Panc1 (cell line): Measurements from ENCODE around the gene CHRNA1. TPM values are rescaled to one million over a fixed set of nuclear protein-coding genes. Genes with fewer than 3 reads are reported as not detected.

Experiments
- ATAC-seq: fragments of 200-7000 bp; cut with Tn5 transposase; 2 replicates; pipeline ENCODE4 v1.9.1; 2020; ENCODE audit warnings: mild to moderate bottlenecking, moderate library complexity
- BruUV-seq: library from RNA; stranded (reverse); fragments of 400-500 nt; replicated peaks from 2 replicates; lab custom pipeline; 2021; lab: Mats Ljungman, UMichigan
- CTCF ChIA-PET: fragments of 300-600 bp; sonication (Branson Sonifier 250); formaldehyde crosslinking; loops from one replicate; lab custom pipeline; 2022; ENCODE audit warnings: antibody characterized with exemption; lab: Charles Lee
- POLR2A ChIA-PET: fragments of 300-600 bp; sonication (Branson Sonifier 250); formaldehyde crosslinking; loops from one replicate; lab custom pipeline; 2022; ENCODE audit warnings: antibody characterized with exemption; lab: Charles Lee
- DNase-seq: peaks from one replicate; pipeline ENCODE4 v3.0.0-alpha.2; 2010; ENCODE audit warnings: low read depth, low spot score
- H3K27ac ChIP-seq: 2 replicates; pipeline ENCODE4 v1.5.1; 2011; ENCODE audit warnings: mild to moderate bottlenecking, low read length, inconsistent platforms
- H3K27me3 ChIP-seq: fragments of 200-500 bp; sonication (Bioruptor generic); 2 replicates; pipeline ENCODE4 v1.6.0; 2014; ENCODE audit warnings: low read length, inconsistent platforms; ENCODE audit not compliant: control insufficient read depth, insufficient read depth
- H3K36me3 ChIP-seq: fragments of 200-500 bp; sonication (Bioruptor generic); 2 replicates; pipeline ENCODE4 v1.5.1; 2014; ENCODE audit warnings: inconsistent platforms, mild to moderate bottlenecking, low read length, moderate library complexity; ENCODE audit not compliant: control insufficient read depth, insufficient read depth
- H3K4me1 ChIP-seq: 2 replicates; pipeline ENCODE4 v1.5.1; 2011; ENCODE audit warnings: inconsistent platforms, mild to moderate bottlenecking, low read length, moderate library complexity; ENCODE audit not compliant: control insufficient read depth, insufficient read depth
- H3K4me3 ChIP-seq, 2 experiments: 2 replicates each; pipeline ENCODE4 v1.5.1; 2011 to 2012; ENCODE audit warnings: low read depth in 2 of 2, low read length in 2 of 2, mild to moderate bottlenecking in 2 of 2, inconsistent platforms in 1 of 2, moderate library complexity in 1 of 2
- H3K9me3 ChIP-seq: fragments of 200-500 bp; sonication (Bioruptor generic); 2 replicates; pipeline ENCODE4 v1.5.1; 2014; ENCODE audit warnings: low read depth, mild to moderate bottlenecking, inconsistent platforms, low read length, moderate library complexity; ENCODE audit not compliant: control insufficient read depth, insufficient read depth
- POLR2AphosphoS5 ChIP-seq: IDR thresholded peaks from 2 replicates; pipeline ENCODE4 v1.6.1; 2012; ENCODE audit warnings: mild to moderate bottlenecking, low read depth, low read length, moderate library complexity
- SIN3A ChIP-seq: IDR thresholded peaks from 2 replicates; pipeline ENCODE4 v1.6.1; 2012; ENCODE audit warnings: low read depth, mild to moderate bottlenecking, low read length, moderate library complexity, borderline replicate concordance; ENCODE audit not compliant: insufficient read depth
- TCF7L2 ChIP-seq: IDR thresholded peaks from 2 replicates; pipeline ENCODE4 v1.6.1; 2011; ENCODE audit warnings: mild to moderate bottlenecking, low read depth, low read length, inconsistent platforms
- in situ Hi-C: cut with HindIII; loops from 2 replicates; pipeline ENCODE4 v1.10.0; 2016; ENCODE audit warnings: low sequenced_read_pairs, low pct_unique_long_range_greater_than_20kb
- intact Hi-C: fragments of 100-400 bp; cut with micrococcal nuclease; formaldehyde crosslinking; loops from one replicate; pipeline ENCODE4 v1.10.0; 2022; ENCODE audit not compliant: unreplicated experiment
- total RNA-seq: library from RNA; stranded (reverse); gene quantifications from one replicate; pipeline ENCODE4 v1.2.1, GENCODE V29; 2021; ENCODE audit not compliant: unreplicated experiment
- TF ChIP-seq, protein P1 (sequence below): fragments of 450-650 bp; IDR thresholded peaks from 2 replicates; pipeline ENCODE4 v1.5.1; 2017; ENCODE audit warnings: mild to moderate bottlenecking
- TF ChIP-seq, protein P2 (sequence below), 2 experiments: IDR thresholded peaks; 2 replicates each; pipeline ENCODE4 v1.6.1; 2011 to 2012; ENCODE audit warnings: low read depth in 2 of 2, control low read depth in 1 of 2, low read length in 1 of 2, mild to moderate bottlenecking in 1 of 2, moderate library complexity in 1 of 2; ENCODE audit not compliant: insufficient read depth in 1 of 2

Gene CHRNA1
- total RNA-seq, 1 experiment from 2014 or later, result not detected

DNA sequence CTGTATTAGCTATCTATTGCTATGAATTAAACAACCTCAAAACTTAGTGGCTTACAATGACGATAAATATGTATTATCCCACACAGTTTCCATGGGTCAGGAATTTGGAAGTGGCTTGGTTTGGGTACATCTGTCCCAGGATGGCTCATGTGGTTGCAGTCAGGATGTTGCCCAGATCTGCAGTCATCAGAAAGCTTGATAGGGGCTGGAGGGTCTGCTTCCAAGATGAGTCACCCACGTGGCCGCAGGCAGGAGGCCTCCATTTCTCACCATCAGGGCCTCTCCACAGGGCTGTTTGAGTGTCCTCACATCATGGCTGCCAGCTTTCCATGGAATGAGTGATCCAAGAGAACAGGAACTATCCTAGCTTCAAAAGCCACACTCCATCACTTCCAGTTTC, 46.4 kb downstream of the CHRNA1 start:
- H3K27me3 ChIP-seq, result no peaks in the 10 kb centered on the region
- intact Hi-C loops (no loop called here), in situ Hi-C loops (no loop called here)
- no peak overlapping the region for H3K4me3 ChIP-seq
- H3K36me3 ChIP-seq, result no peaks in the 10 kb centered on the region
- H3K9me3 ChIP-seq, result no peaks in the 10 kb centered on the region
- no peak overlapping the region for H3K27ac ChIP-seq
- POLR2A ChIA-PET, result no interaction called here
- CTCF ChIA-PET, result interaction anchor here (1.0 kb wide), 1 partner anchor 18 kb away, joined by 3 read pairs; no protein-coding TSS in a partner anchor
- H3K4me1 ChIP-seq, result no peaks in the 10 kb centered on the region
- BruUV-seq, result no TSS peak
- DNase-seq, result no peak
- TF ChIP-seq POLR2AphosphoS5 (no peak), SIN3A (no peak), TCF7L2 (no peak)
- TF ChIP-seq, protein P1, sequence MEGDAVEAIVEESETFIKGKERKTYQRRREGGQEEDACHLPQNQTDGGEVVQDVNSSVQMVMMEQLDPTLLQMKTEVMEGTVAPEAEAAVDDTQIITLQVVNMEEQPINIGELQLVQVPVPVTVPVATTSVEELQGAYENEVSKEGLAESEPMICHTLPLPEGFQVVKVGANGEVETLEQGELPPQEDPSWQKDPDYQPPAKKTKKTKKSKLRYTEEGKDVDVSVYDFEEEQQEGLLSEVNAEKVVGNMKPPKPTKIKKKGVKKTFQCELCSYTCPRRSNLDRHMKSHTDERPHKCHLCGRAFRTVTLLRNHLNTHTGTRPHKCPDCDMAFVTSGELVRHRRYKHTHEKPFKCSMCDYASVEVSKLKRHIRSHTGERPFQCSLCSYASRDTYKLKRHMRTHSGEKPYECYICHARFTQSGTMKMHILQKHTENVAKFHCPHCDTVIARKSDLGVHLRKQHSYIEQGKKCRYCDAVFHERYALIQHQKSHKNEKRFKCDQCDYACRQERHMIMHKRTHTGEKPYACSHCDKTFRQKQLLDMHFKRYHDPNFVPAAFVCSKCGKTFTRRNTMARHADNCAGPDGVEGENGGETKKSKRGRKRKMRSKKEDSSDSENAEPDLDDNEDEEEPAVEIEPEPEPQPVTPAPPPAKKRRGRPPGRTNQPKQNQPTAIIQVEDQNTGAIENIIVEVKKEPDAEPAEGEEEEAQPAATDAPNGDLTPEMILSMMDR, result no peak
- TF ChIP-seq, protein P2, sequence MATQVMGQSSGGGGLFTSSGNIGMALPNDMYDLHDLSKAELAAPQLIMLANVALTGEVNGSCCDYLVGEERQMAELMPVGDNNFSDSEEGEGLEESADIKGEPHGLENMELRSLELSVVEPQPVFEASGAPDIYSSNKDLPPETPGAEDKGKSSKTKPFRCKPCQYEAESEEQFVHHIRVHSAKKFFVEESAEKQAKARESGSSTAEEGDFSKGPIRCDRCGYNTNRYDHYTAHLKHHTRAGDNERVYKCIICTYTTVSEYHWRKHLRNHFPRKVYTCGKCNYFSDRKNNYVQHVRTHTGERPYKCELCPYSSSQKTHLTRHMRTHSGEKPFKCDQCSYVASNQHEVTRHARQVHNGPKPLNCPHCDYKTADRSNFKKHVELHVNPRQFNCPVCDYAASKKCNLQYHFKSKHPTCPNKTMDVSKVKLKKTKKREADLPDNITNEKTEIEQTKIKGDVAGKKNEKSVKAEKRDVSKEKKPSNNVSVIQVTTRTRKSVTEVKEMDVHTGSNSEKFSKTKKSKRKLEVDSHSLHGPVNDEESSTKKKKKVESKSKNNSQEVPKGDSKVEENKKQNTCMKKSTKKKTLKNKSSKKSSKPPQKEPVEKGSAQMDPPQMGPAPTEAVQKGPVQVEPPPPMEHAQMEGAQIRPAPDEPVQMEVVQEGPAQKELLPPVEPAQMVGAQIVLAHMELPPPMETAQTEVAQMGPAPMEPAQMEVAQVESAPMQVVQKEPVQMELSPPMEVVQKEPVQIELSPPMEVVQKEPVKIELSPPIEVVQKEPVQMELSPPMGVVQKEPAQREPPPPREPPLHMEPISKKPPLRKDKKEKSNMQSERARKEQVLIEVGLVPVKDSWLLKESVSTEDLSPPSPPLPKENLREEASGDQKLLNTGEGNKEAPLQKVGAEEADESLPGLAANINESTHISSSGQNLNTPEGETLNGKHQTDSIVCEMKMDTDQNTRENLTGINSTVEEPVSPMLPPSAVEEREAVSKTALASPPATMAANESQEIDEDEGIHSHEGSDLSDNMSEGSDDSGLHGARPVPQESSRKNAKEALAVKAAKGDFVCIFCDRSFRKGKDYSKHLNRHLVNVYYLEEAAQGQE (IDR thresholded peaks at IDR 0.05; ENCODE audit: insufficient read depth in 1 of 2, low read depth in 2 of 2, low read length in 1 of 2), result no peak
- no peak for ATAC-seq

DNA sequence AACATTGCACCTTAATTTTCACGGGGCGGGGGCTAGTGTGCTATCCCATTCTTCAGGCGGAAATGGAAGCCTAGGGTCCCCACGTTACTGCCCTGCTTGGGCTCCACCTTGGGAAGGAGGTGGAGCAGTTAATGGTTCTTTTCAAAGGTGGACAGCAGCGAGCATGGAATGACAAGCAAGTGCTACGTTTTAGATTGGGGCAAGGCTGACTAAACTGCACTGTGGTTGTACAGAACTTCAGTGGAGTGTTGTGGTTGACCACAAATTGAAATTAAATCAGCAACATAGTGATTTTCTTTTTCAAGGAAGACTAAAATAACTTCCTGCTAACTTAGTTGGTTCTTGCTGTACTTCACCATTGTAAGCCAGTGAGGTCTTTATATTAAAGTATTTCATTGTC, 47.0 kb downstream of the CHRNA1 start:
- Histone ChIP-seq H3K27me3 (no peaks in the 10 kb centered on the region), H3K4me1 (no peaks in the 10 kb centered on the region), H3K36me3 (no peaks in the 10 kb centered on the region), H3K27ac (no peak overlapping the region), H3K9me3 (no peaks in the 10 kb centered on the region), H3K4me3 (no peak overlapping the region)
- BruUV-seq, result no TSS peak
- no peak for ATAC-seq
- intact Hi-C loops, result no loop called here
- CTCF ChIA-PET, result interaction anchor here (1.0 kb wide), 1 partner anchor 18 kb away, joined by 3 read pairs; no protein-coding TSS in a partner anchor
- TF ChIP-seq TCF7L2 (no peak), POLR2AphosphoS5 (no peak), SIN3A (no peak)
- TF ChIP-seq, protein P2 (IDR thresholded peaks at IDR 0.05; ENCODE audit: insufficient read depth in 1 of 2, low read depth in 2 of 2, low read length in 1 of 2), result no peak
- TF ChIP-seq, protein P1, result no peak
- no peak for DNase-seq
- POLR2A ChIA-PET, result no interaction called here
- in situ Hi-C loops, result no loop called here
